Measurements from ENCODE around the gene DSP.

- TF ChIP-seq CTCF (IDR thresholded peaks at IDR 0.05) (no peak), POLR2A (IDR thresholded peaks at IDR 0.05) (no peak)
These were observed 45.1 kb upstream of the DSP start for GRCh38 chr6:7496266-7496875.
